Measurements from ENCODE around the gene COL6A6.
"Not testable (repeated sequence)": the region's sequence is repeated elsewhere in the genome, so short reads cannot be mapped to it uniquely, and the experiment has no call there.

COL6A6 gene

GRCh38 chr3:130543322-130543721, 26.3 kb downstream of the COL6A6 start:
- H3K27me3 Mint-ChIP-seq, result peaks cover 10% of the 10 kb centered on the region
- no peaks in the 10 kb centered on the region for H3K36me3 Mint-ChIP-seq (ENCODE audit: insufficient read depth)
- ATAC-seq (replicated peaks; ENCODE audit: extremely low read depth, poor library complexity, severe bottlenecking) (no peak), DNase-seq (ENCODE audit: low spot score in 2 of 2) (no peak)
- H3K27ac Mint-ChIP-seq (ENCODE audit: low read depth), result no peak overlapping the region
- H3K4me1 Mint-ChIP-seq, result no peaks in the 10 kb centered on the region
- H3K9me3 Mint-ChIP-seq, result no peaks in the 10 kb centered on the region
- no peak overlapping the region for H3K4me3 Mint-ChIP-seq

- ATAC-seq (replicated peaks; ENCODE audit: extremely low read depth, poor library complexity, severe bottlenecking), result no peak
Measured at GRCh38 chr3:130546920-130547679, 30.1 kb downstream of the COL6A6 start.

DNA sequence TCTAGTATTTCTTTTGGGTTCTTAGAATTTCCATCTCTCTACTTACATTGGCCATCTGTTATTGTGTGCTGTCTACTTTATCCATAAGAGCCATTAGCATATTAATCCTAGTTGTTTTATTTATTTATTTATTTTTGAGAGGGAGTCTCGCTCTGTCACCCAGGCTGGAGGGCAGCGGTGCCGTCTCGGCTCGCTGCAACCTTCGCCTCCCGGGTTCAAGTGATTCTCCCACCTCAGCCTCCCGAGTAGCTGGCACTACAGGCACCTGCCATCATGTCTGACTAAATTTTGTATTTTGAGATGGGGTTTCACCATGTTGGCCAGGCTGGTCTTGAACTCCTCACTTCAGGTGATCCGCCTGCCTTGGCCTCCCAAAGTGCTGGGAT, 30.7 kb downstream of the COL6A6 start:
- H3K27me3 Mint-ChIP-seq; H3K4me1 Mint-ChIP-seq; ATAC-seq (replicated peaks; ENCODE audit: extremely low read depth, poor library complexity, severe bottlenecking); H3K36me3 Mint-ChIP-seq (ENCODE audit: insufficient read depth); H3K4me3 Mint-ChIP-seq; H3K27ac Mint-ChIP-seq (ENCODE audit: low read depth); DNase-seq (ENCODE audit: low spot score in 2 of 2); H3K9me3 Mint-ChIP-seq: not testable (repeated sequence)

More at GRCh38 chr3:130546920-130547679, 30.1 kb downstream of the COL6A6 start:
- no peaks in the 10 kb centered on the region for H3K4me1 Mint-ChIP-seq
- no peak for DNase-seq (ENCODE audit: low spot score in 2 of 2)
- H3K4me3 Mint-ChIP-seq, result no peak overlapping the region
- peaks cover 10% of the 10 kb centered on the region for H3K27me3 Mint-ChIP-seq
- no peaks in the 10 kb centered on the region for H3K9me3 Mint-ChIP-seq
- no peaks in the 10 kb centered on the region for H3K36me3 Mint-ChIP-seq (ENCODE audit: insufficient read depth)
- no peak overlapping the region for H3K27ac Mint-ChIP-seq (ENCODE audit: low read depth)

DNA sequence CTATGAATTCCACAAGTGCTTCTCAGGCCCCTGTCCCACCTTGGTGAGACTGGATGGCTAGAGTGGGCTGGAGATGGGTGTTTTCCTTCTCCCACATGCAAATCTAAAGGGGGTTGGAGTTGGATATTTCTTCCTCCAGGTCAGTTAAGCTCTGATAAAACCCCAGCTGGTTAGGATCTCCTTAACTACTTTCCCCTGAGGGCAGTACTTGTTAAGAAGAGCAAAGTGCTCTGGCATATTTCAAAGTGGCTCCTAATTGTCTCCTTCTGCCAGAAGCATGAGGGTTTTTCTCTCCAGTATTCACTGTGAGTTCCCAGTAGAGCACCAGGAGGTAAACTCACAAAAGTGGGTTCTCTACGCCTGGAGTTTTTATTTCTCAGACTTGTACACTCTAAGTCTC, 31.4 kb downstream of the COL6A6 start:
- no peak for DNase-seq (ENCODE audit: low spot score in 2 of 2)
- Mint-ChIP-seq H3K27me3 (peaks cover 10% of the 10 kb centered on the region), H3K27ac (ENCODE audit: low read depth) (no peak overlapping the region), H3K4me3 (no peak overlapping the region), H3K4me1 (no peaks in the 10 kb centered on the region), H3K9me3 (no peaks in the 10 kb centered on the region), H3K36me3 (ENCODE audit: insufficient read depth) (no peaks in the 10 kb centered on the region)
- ATAC-seq (replicated peaks; ENCODE audit: extremely low read depth, poor library complexity, severe bottlenecking), result no peak

- Mint-ChIP-seq H3K27me3 (peaks cover 14% of the 10 kb centered on the region), H3K9me3 (no peaks in the 10 kb centered on the region), H3K4me3 (no peak overlapping the region), H3K27ac (ENCODE audit: low read depth) (no peak overlapping the region), H3K4me1 (no peaks in the 10 kb centered on the region), H3K36me3 (ENCODE audit: insufficient read depth) (no peaks in the 10 kb centered on the region)
- DNase-seq (ENCODE audit: low spot score in 2 of 2) (no peak), ATAC-seq (replicated peaks; ENCODE audit: extremely low read depth, poor library complexity, severe bottlenecking) (no peak)
Measured at GRCh38 chr3:130557336-130558035, 40.5 kb downstream of the COL6A6 start.

- Mint-ChIP-seq H3K9me3 (no peaks in the 10 kb centered on the region), H3K27me3 (peaks cover 14% of the 10 kb centered on the region), H3K27ac (ENCODE audit: low read depth) (no peak overlapping the region), H3K4me3 (no peak overlapping the region), H3K36me3 (ENCODE audit: insufficient read depth) (no peaks in the 10 kb centered on the region), H3K4me1 (no peaks in the 10 kb centered on the region)
- ATAC-seq (replicated peaks; ENCODE audit: extremely low read depth, poor library complexity, severe bottlenecking), result no peak
- no peak for DNase-seq (ENCODE audit: low spot score in 2 of 2)
Measured at GRCh38 chr3:130558366-130558765, 41.4 kb downstream of the COL6A6 start.

DNA sequence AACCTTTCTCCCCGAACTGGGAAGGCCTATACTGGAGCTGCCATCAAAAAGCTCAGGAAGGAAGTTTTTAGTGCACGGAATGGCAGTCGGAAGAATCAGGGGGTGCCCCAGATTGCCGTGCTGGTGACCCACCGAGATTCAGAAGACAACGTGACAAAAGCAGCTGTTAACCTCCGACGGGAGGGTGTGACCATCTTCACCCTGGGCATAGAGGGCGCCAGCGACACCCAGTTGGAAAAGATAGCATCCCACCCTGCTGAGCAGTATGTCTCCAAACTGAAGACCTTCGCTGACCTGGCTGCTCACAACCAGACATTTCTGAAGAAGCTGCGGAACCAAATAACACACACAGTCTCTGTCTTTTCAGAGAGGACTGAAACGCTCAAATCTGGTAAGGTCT, 48.2 kb downstream of the COL6A6 start:
- DNase-seq (ENCODE audit: low spot score in 2 of 2) (no peak), ATAC-seq (replicated peaks; ENCODE audit: extremely low read depth, poor library complexity, severe bottlenecking) (no peak)
- H3K27ac Mint-ChIP-seq (ENCODE audit: low read depth), result no peak overlapping the region
- H3K27me3 Mint-ChIP-seq, result peaks cover 43% of the 10 kb centered on the region
- H3K36me3 Mint-ChIP-seq (ENCODE audit: insufficient read depth), result no peaks in the 10 kb centered on the region
- H3K9me3 Mint-ChIP-seq, result no peaks in the 10 kb centered on the region
- H3K4me3 Mint-ChIP-seq, result no peak overlapping the region
- no peaks in the 10 kb centered on the region for H3K4me1 Mint-ChIP-seq
